ENCODE results near the gene ST6GALNAC2. TPM values are rescaled to one million over a fixed set of nuclear protein-coding genes. Genes with fewer than 3 reads are reported as not detected.
A peak's percentile ranks its signal among the peaks of the same experiment; 100 is the strongest.

ST6GALNAC2 gene
- total RNA-seq, 1 donor from 2014 or later = 0.32 TPM

- peaks cover 54% of the 10 kb centered on the region for H3K4me1 Mint-ChIP-seq (ENCODE audit: low read depth, unreplicated experiment)
- peak within 1 kb of the TSS; percentile 90 for H3K27ac Mint-ChIP-seq (ENCODE audit: unreplicated experiment)
- H3K36me3 Mint-ChIP-seq (ENCODE audit: unreplicated experiment) = peaks cover 5% of the 10 kb centered on the region
- peaks cover 14% of the 10 kb centered on the region for H3K9me3 Mint-ChIP-seq (ENCODE audit: unreplicated experiment)
- peak; percentile 11 for TF ChIP-seq CTCF (IDR thresholded peaks at IDR 0.05; ENCODE audit: partially characterized antibody, unreplicated experiment)
- DNase-seq = no peak
- peak within 1 kb of the TSS; percentile 84 for H3K4me3 Mint-ChIP-seq (ENCODE audit: unreplicated experiment)
- peaks cover 23% of the 10 kb centered on the region for H3K27me3 Mint-ChIP-seq (ENCODE audit: unreplicated experiment)
These were observed 45.9 kb downstream of the ST6GALNAC2 start, which contains the start of gene PRCD for GRCh38 chr17:76539631-76540271. TSS of gene PRCD (plus strand) at chr17:76540044. CDS start at chr17:76540142, 98 bp downstream.

- peaks cover 21% of the 10 kb centered on the region for H3K27me3 Mint-ChIP-seq (ENCODE audit: unreplicated experiment)
- H3K36me3 Mint-ChIP-seq (ENCODE audit: unreplicated experiment) = peaks cover 5% of the 10 kb centered on the region
These were observed 46.6 kb downstream of the ST6GALNAC2 start for GRCh38 chr17:76538941-76539570.

GRCh38 chr17:76538281-76538931 lies 47.3 kb downstream of the ST6GALNAC2 start:
- H3K27ac Mint-ChIP-seq (ENCODE audit: unreplicated experiment) = no peak overlapping the region
- H3K4me3 Mint-ChIP-seq (ENCODE audit: unreplicated experiment) = peak overlapping the region; percentile 84
- DNase-seq = no peak
- no peak for TF ChIP-seq CTCF (IDR thresholded peaks at IDR 0.05; ENCODE audit: partially characterized antibody, unreplicated experiment)
- peaks cover 5% of the 10 kb centered on the region for H3K36me3 Mint-ChIP-seq (ENCODE audit: unreplicated experiment)
- H3K27me3 Mint-ChIP-seq (ENCODE audit: unreplicated experiment) = peaks cover 16% of the 10 kb centered on the region
- H3K4me1 Mint-ChIP-seq (ENCODE audit: low read depth, unreplicated experiment) = peaks cover 42% of the 10 kb centered on the region
- peaks cover 9% of the 10 kb centered on the region for H3K9me3 Mint-ChIP-seq (ENCODE audit: unreplicated experiment)

More at GRCh38 chr17:76538941-76539570, 46.6 kb downstream of the ST6GALNAC2 start:
- TF ChIP-seq CTCF (IDR thresholded peaks at IDR 0.05; ENCODE audit: partially characterized antibody, unreplicated experiment) = no peak
- DNase-seq = no peak
- peaks cover 47% of the 10 kb centered on the region for H3K4me1 Mint-ChIP-seq (ENCODE audit: low read depth, unreplicated experiment)
- H3K4me3 Mint-ChIP-seq (ENCODE audit: unreplicated experiment) = peak overlapping the region; percentile 84
- H3K9me3 Mint-ChIP-seq (ENCODE audit: unreplicated experiment) = peaks cover 13% of the 10 kb centered on the region
- H3K27ac Mint-ChIP-seq (ENCODE audit: unreplicated experiment) = peak overlapping the region; percentile 55

GRCh38 chr17:76537578-76538280 lies 47.9 kb downstream of the ST6GALNAC2 start, which contains the start of gene CYGB:
TSS of gene CYGB (minus strand) at chr17:76537709. CDS start at chr17:76537542, 167 bp downstream.
- peaks cover 40% of the 10 kb centered on the region for H3K4me1 Mint-ChIP-seq (ENCODE audit: low read depth, unreplicated experiment)
- peak within 1 kb of the TSS; percentile 84 for H3K4me3 Mint-ChIP-seq (ENCODE audit: unreplicated experiment)
- H3K27ac Mint-ChIP-seq (ENCODE audit: unreplicated experiment) = no peak within 1 kb of the TSS
- no peak for TF ChIP-seq CTCF (IDR thresholded peaks at IDR 0.05; ENCODE audit: partially characterized antibody, unreplicated experiment)
- no peak for DNase-seq
- H3K9me3 Mint-ChIP-seq (ENCODE audit: unreplicated experiment) = peaks cover 9% of the 10 kb centered on the region
- H3K27me3 Mint-ChIP-seq (ENCODE audit: unreplicated experiment) = peaks cover 14% of the 10 kb centered on the region
- peaks cover 5% of the 10 kb centered on the region for H3K36me3 Mint-ChIP-seq (ENCODE audit: unreplicated experiment)

All from glutamatergic neuron (in vitro differentiated cells).